Superior temporal gyrus (tissue), 1 donor: ENCODE measurements around the gene LHX1.

Experiments
- DNase-seq: peaks from one replicate; pipeline ENCODE4 v3.0.0-alpha.2; 2016; ENCODE audit errors: extremely low spot score

Gene LHX1

DNA sequence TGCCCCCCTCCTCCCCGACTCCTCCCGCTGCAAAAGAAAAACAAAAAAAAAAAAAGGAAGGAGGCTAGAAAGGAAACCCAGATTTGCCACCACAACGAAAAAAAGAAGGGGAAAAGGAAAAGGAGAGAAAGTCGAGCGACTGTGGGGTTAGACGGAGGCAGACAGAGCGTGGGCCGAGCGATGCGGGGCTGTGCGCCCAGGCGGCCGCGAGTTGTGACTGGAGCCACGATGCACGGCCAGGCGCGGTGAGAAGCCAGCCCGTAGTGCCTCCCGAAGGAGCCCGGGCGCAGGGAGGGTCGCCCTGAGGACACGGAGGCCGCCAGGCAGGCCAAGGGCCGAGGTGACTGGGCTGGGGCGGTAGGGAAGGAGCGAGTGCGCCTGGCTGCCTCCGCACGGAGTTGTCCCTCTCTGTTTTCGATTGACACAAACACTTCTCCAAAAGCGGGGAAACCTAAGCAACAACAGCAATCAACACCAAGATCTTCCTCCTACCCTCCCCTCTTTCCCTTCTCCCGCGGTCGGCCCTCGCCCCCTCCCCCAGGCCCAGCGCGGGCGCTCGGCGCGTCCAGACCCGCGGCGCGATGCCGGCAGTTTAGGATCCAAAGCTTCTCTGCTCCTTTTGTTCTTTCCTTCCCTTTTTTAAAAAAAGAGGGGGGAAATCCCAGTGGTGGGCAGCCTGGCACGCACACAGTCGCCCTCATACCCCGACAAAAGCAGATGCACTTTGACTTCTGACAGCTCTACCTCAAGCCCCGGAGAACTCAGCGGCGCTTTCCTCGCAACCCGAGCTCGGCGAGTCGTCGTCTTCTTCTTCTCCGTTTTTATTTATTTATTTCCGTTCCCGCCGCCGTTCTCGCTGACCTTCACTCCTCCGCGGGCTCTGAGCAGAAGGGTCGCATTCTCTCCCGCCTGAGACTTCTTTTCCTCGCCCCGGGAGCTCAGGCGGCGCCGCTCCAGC, at the start of gene LHX1:
LHX1 (plus strand) TSS at position 475 of the 958 bp plus-strand sequence. CDS start 723 bp downstream, outside the sequence.
- no peak for DNase-seq

DNA sequence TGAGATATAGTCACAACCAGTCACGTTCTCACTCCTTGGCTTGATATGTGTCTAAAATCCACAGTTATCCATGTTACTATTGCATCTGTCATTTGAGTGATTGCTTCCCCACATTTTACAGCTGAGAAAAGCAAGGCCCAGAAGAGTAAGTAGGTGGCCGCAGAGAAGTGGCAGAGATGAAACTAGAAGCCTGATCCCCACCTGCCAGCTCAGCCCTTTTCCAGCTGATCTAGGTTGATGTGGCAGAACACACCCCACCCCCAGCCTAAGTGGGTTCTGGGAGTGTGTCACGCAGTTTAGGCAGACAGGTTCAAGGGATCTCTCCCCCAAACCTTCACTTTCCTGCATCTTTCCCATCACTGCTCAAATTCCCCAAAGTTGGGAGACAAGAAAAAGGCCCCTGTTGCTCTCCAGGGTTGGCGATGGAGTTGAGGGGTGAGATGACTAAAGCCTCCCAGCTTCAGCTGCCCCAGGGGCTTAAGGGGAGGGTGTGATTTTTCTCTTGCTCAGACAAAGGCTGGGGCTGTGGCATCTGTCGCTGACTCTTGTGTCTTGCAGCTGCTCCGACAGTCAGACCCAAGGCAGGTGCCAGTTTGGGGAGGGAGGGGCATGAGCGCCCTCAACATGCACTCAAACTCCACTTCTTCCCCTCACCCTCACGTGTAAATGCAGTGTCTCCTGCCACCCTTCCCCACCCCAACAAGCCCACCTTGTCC, 48.9 kb upstream of the LHX1 start:
- DNase-seq = no peak

DNA sequence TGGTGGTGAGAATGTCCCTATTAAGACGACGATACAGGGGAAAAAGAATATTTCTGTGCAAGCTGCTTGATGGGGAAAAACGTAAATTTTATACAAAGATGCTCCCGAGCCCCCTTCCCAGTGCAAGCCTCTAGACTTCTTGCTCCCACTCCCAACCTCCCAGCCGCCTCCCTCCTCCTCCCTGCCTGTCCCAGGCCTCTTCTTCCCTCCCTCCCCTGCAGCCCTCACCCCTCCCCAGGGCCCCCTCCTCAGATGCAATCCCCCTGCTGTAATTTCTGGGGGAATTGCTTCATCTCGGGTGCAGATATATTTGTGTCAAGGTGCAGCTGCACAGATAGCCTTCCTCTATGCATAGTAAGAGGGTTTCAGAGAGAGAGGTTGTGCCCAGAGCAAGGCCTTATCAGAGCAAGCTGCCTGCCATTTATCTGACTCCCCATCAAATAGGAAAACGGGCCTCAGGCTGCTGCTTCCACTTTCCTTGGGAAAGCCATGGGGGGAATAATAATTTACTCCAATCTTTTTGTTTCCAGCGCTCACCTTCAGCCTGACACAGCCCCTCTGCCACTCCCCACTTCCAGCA, 47.4 kb upstream of the LHX1 start:
- no peak for DNase-seq

DNA sequence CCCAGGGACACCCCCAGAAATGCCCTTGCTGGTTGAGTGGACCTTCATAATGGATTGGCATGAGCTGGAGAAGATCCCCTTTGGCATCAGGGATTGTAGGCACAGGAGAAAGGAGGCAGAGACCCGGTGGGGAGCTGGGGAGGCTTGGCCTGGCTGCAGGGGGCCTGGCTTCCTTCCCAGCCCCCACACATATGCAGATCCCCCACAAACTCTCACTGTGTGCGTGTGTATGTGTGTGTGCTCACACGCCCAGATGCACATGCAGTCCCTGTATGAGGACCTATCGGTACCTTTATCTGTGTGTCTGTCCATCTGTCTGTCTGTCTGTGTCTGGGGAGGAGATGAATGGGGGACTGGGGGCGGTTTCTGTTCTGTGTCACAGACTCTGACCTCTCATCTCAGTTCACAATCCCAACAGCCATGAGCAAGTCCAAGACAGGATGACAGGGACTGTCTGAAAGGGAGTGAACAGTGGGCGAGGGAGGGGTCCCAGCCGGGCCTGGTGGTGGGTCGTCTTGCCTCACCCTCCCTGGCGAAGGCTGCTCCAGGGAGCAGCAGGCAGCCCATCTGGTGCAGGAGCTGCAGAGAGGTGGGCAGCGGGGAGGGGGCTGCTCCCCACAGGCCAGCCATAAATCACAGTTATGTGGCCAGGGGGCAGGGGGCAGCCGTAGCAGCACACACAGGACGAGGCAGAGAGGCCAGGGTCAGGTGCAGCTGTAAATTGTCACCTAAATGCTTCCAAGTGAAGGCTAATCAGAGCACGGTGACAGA, 46.7 kb upstream of the LHX1 start:
- no peak for DNase-seq

DNA sequence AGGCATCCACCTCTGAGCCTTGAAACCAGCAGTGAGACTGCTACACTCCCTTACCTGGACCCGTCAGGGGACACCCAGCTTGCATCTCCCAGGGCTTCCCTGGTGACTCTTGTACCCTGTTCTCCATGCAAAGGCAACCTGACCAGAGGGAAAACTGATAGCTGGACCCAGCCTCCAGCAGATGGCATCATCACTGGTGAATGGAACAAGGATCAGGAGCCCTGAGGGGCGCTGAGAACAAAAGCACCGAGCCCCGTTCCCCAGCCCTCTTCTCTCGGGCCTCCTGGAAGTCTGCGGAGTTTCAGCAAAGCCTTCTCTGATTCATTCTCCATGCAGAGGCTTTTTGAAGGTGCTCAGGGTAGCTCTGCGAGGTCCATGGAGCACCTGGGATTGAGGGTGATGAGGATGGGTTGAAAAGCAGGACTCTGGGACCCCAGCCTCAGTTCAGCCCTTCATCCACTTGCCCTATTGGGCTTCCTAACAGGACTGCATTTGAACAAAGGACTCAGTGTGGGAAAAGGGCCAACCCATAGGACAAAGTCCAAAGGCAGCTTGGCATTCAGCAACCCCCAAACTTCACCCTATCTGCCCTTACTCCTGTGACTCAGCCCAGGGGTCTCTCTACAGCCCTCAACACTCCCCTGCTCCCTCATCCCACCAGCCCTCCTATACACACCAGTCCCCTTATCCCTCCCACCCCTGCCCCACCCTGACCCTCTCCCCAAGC, 45.0 kb upstream of the LHX1 start:
- no peak for DNase-seq

DNA sequence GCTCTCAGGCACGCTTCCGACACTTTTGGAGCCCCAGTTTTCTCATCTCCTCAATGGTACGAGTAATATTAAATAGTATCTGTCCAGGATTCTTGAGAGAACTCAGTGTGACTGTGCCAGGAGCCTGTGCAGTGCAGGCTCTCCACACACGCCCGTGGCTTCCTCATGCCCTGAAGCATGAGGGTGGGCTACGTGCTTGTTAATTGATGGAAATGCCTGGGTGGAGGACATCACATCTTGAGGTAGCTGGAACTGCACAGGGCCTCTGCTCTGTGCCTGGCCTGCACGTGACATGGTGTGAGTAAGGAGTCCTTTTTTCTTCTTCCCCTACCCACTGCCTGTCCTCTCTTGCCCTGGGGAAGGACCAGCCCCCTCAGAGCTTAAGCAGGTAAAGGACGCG, 43.1 kb upstream of the LHX1 start:
- no peak for DNase-seq

DNA sequence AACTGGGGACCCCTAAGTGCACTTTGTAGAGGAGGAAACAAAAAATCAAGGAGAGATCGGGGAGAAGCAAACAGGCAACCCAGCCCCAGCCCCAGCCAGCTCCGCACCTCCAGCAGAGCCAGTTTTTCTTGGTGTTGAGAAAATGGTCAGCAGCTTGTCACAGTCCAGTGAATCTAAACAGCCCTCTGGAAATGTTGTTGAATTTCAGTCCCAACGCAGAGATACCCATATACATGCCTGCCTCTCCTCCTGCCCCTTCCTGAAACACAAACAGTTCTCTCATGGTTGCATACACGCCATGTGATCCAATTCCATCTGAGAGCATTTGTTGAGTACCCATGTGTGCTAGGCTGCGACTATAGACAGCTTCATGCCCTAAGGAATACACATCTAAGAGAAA, 42.4 kb upstream of the LHX1 start:
- no peak for DNase-seq

DNA sequence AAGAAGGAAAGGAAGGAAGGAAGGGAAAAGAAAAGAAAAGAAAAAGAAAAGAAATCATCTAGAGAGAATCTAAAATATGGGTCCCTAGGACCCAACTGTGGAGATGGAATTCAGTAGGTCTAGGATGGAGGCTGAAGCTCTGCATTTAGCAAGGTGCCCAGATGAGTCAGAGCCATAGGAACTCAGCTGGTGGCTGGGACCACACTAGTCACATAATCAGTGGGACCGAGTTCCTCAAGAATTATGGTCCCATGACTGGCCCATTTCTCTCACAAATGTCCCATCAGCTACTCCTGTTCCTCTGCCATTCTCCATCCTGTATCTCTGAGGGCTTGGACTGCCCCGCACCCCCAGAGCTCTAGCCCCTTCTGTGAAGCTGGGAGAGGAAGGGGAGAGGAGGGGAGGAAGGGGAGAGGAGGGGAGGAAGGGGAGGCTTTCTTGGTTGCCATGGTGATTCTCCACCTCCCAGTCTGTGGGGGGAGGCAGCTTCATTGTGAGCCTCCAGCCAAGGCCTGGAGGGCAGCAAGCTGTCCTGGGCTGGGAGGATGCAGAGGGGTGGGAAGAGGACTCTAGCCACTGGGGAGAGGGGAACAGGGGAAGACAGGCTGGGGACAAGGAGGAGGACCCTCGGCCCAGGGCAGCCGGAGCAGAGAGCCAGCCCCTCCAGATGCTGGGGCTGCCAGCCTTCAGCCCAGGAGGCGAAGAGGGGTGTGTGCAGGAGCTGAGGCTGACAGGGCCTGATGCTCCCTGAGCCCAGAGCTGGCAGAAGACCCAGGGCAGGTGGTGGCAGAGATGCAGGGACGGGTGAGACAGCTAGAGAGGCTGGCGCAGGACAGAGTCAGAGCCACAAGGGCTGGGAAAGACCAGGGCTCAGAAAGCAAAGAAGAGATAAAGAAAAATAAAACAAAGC, 37.8 kb upstream of the LHX1 start:
- DNase-seq = no peak

DNA sequence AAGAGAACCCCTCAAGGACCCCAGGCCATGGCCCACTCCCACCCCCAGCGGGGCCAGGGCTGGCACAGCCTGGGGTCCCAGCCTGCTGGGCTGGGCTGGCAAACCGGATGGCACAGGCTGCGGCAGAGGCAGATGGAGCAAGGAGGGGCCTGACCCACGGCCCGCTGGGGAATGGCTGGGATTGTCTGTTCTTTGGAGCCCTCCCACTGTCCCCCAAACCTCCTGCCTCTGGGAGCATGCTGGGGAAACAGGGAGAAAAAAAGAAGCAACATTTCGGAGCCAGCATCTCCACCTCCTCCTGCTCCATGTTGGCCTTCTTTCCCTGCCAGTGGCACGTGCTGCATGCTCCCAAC, 37.1 kb upstream of the LHX1 start:
- DNase-seq = no peak

DNA sequence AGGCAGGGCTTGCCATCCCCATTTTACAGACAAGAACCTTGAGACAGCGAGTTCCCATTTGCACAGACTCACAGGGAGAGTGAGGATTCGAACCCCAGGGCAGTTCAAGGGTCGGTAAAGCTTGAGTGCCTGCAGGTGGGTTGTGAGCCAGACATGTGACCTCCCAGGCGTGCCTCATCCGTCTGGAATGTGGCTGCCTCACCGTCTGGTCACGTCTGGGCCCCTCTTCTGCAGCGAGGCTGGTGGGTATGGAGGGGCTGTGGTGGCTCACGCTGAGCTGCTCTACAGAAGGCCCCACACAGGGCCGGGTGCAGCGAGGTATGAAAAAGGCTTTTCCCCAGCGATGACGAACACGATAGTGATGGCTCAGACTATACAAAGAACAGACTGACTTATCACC, 35.8 kb upstream of the LHX1 start:
- DNase-seq = no peak

DNA sequence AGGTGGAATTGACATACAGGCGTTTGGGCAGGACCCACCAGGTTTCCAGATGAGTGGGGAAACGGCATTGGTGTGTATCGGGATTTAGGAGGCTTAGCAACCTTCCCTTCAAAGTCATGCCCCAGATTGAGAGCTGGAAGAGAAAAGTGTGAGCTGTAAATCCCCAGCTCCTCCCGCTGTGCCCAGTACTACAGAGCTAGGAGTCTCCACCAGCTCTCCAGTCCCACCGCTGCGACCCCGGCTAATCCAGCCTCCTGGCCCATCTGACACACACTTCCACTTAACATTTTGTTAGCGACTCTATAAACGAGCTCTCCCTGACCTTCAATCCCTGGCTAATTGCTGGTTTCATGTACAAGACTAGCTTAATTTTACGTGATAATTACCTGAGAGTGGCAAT, 29.9 kb upstream of the LHX1 start:
- DNase-seq = no peak

DNA sequence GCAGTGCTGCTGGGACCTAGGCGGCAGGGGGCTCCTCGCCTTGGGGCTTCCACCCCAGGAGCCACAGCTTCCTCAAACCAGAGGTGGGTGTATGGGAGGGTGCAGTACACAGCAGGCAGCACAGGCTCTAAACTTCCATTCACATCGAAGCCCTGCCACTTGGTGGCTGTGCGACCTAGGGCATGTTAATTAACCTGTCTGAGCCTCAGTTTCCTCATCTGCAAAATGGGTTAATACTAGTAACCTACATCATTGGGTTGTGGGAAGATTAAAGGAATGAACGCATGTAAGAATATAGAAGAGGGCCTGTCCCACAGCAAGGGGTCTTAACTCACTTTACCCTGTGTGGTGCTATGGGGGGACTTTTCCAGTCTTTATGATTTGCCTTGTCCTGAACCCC, 26.8 kb upstream of the LHX1 start:
- DNase-seq = no peak

DNA sequence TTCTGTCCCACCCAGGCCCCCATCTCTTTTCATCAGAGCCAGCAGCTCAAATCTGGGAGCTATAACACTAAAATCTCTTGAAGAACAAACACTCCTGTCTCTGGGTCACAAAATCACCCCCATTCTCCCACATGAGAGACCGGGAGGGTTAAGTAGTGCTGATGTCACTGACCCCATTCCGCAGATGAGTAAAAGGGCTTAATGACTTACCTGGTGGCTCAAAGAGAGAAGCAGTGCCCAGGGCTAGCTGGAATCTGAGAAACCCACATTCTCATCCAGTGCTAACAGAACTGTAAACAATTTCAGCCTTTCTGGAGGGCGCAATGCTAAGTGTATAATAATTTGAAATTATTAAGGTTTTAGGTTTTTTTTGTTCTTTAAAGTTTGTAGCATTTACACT, 26.3 kb upstream of the LHX1 start:
- DNase-seq = no peak

DNA sequence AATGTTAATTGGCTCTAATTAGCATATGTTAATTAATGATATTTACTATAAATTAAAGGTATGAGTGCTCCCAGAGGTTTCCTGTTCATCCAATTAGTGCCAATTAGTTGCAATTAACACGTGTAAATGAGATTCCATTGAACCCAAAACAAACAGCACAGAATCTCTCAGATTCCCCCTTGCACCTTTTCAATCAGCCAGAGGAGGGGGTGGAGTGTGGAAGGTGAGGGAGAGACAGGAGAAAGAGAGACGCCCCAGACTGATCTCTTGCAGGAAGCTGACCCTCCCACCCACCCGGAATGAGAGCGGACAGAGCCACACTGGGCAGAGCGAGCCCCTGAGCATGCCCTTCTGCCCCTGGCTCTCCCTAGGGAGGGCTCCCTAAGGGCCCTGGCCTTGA, 24.1 kb upstream of the LHX1 start:
- DNase-seq = no peak

DNA sequence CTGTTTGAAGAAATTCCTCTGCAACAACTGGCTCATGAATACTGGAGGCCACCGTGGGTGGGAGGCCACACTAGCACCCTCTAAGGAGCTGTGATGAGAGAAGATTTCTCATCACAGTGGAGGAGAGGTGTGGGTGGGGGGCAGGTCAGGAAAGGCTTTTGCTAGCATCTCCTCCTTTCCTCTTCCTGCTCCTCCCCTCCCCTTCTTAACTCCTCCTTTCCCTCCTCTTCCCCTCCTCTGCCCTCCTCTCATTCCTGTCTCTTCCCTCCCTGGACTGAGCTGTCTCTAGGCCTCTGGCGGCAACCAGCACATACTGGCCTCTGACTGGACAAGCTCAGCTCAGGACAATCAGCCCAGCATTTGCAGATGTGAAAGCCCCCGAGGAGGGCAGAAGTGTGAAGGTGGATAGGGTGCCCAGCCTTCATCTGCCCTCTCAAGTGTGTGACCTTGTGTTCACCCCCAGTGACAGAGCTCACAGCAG, 19.0 kb upstream of the LHX1 start:
- no peak for DNase-seq

DNA sequence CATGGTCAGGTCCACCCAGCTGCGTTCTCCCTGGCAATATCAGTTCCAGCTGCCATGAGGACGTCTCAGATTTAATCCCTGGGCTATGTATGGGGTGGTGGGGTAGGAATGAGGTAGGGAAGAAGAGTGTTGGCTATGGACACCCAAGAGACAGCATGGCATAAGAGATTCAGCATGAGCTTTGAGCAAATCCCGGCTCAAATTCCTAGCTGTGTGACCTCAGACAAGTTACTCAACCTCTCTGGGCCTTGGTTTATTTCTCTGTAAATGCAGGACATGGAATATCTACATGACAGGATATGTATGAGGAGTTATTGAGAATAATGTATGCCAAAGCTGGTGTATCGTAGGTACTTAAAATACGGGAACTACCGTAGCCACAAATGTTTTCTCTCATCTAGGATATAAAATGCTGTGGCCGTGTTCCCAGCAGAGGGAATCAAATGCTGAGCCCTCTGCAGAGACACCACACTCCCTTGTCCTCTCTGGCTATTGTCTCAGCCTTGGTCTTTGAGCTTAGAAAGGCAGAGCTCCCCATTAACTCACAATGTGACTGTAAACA, 17.8 kb upstream of the LHX1 start:
- DNase-seq = no peak

DNA sequence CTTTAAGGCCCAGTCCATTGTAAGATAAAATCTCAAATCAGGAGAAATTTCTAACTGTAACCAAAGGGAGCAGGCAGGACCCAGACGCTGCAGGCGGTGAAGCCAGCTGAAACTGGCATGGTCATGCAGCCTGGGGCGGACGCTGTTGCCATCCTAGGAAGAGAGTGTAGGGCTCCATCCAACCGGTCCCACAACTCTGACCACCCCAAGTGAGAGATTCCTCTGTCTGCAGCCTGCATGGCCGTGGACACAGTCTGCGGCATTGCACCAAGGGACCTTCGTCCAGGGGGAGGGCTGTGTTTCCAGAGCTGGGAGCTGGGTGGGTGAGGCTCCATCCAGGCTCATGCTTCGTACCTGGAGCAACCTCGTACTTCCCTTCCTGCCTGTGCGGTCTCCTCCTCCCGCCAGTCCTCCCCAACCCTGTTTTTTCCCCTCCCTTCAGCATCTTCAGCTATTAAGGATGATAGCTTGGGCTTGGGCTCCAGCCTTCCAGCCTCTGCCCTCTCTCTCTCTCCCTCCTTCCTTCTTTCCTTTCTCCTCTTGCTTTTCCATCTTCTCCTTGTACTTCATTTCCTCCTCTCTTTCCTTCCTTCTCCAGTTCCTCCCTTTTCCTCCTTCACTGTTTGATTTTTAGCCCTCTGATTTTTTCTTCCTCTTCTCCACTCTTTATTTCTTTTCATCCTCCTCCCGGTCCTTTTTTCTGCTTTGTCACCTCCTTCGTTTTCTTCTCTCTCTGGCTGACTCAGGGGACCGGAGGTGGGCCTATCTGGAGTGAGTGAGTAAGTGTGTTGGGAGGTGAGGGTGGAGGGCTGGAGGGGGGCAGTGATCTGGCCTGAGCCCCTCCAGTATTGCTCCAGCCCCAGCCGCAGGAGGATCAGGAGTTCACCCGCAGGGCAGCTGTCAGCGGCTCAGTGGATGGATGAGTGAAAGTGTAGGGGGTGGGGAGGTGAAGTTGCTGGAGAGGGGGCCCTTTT, 17.0 kb upstream of the LHX1 start:
- DNase-seq = no peak

DNA sequence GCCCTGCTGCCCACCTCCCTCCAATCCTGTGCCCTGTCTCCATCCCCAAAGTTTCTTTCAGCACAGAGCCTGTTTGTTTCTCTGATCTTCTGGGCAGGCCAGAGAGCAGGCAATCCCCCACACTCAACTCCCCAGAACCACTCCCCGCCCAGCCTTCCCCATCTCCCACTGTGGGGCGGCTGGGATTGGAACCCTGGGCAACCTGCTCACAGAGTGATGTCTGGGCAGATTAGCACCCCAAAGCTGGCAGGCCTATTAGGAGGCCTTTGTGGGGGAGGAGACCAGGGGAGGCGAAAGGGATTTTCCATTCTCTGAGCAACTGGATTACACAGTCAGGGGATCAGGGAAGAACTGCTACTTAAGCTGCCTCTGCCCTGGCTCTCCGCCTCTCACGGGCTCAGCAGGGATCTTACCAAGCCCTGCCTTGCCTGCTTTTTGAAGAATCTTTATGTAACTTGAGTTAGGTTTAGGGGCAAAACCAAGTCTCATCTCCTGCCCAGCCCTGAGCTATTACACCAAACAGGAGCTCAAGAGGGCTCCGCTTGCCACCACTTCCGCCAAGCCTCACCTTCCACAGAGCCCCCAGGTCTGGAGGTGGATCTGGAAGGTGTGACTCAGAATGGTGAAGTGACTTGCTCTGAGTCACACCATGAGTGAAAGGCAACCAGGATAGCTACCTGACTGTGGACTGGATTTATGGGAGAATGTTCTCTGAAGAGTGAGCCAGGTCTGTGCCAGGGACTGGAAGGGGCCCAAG, 16.0 kb upstream of the LHX1 start:
- DNase-seq = no peak
